ENCODE measurements around the gene THSD4.

The THSD4 gene

DNA sequence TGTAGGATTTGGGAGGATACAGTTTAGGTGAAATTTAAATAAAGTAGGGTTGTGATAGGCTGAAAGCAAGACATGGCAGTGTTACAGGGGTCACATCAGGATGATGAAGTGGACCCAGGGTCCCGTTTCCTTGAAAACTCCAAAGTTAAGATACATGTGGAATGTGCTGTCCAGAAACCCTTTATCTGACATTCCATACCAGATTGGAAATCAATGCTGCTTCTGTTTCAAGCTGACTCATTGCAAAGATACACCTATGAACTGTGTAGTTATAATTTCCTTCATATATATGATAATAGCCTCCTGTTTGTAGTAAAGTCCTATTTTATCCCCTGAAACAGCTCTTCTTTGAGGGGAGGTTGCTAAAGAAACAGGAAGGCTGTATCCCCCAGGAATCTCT lies 624.1 kb downstream of the THSD4 start:
- DNase-seq: no peak

DNA sequence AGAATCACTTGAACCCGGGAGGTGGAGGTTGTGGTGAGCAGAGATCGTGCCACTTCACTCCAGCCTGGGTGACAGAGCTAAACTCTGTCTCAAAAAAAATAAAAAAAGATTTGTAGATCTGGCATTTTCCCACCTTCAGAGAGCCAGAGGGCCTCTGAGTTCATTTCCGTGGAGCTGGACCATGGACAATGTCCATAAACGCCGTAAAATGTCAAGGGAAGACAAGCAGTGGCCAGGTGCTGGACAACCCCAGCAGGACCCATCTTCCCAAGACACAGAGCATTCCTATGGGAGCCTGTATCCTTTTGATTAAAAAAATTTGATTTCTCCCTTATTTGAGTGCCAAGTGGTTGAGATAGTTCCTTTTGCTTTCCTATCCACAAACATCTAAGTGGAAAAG lies 627.7 kb downstream of the THSD4 start:
- no peak for DNase-seq

DNA sequence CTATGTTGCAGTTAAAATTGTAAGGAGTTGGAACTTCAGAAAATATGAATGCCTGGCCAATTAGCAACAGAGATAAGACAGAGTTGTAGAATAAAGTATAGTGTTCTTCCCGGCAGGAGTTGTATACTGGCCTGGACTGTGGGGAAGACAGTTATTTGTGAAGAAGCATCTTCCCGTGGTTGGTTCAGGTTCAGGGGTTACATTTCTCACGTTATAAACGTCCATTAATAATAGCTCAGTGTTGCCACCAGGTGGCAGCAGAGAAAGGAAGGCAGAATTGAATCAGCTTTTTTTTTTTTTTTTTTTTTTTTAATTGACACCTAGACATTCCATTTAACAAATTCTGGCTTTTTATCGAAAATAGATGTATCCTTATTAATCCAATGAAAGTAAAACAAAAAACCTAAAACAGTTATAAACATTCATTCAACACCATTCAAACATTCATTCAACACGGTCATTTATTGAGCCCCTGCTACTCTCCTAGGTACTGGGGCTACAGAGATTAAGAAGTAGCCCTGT lies 628.7 kb downstream of the THSD4 start:
- DNase-seq: peak; percentile 33 to 71

DNA sequence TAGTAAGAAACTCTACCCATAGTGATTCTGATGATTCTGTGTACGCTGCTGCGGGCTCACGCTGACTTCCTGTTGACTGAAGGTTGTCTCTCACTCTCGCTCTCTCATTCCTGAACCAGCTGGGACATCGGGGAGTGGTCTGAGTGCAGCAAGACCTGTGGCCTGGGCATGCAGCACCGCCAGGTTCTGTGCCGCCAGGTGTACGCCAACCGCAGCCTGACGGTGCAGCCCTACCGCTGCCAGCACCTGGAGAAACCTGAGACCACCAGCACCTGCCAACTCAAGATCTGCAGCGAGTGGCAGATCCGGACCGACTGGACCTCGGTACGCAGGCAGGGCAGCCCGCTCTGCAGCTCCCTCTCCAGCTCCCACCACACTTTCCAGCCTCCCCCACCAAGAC lies 631.4 kb downstream of the THSD4 start:
- no peak for DNase-seq

DNA sequence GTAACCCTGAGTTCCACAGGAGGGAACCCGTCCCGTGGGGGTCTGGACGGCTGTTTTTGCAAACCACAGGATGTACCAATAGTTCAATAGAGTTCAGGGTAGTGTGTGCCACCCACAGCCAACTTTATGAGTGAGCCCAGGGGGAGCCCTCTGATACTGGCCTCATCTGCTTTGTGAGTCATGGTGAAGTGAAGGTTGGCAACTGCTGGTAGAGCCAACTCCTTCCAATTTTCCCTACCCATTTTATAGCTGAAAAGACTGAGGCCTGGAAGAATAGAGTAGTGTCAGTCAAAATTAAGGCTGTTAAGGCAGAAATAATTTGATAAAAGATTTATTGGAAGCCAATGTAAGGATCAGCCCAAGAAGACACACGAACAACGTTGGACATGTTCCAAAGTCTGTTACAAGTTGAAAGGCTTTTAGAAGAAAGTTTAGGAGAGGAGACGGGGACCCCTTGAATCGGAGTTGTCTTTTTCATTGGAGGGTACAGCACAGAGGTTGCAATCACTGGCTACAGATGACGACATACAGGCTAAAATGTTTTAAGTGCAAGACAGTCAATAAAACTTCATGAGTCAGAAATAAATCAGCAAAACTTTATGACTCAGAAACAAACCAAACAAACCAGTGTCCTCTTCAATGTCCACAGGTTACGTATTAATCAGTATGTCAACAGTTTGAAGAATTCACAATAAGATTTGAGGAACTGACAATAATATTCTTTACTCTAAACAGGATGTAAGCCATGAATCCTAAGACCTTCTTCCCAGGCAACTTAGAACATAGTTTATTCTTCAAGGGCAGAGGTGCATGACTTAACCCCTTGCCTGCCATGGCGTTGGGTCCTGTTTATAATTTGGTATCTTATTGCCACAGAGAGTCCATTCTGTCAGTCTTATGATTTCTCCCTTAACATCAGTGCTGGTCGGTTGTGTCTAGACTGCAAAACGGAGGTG lies 632.1 kb downstream of the THSD4 start:
- DNase-seq: no peak

DNA sequence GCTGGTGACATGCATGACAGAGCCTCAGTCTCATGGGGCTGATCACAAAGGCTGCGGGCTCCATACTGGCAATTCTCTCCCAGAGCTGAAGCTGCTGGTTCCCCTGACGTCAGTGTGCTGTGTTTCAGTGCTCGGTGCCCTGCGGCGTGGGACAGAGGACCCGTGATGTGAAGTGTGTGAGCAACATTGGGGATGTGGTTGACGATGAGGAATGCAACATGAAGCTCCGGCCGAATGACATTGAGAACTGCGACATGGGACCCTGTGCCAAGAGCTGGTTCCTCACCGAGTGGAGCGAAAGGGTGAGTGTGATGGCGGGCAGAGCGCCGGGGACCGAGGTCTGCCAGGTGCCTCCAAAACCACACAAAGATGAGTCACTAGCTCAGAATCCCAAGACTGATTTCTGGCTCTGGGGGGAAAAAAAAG lies 633.0 kb downstream of the THSD4 start:
- no peak for DNase-seq

DNA sequence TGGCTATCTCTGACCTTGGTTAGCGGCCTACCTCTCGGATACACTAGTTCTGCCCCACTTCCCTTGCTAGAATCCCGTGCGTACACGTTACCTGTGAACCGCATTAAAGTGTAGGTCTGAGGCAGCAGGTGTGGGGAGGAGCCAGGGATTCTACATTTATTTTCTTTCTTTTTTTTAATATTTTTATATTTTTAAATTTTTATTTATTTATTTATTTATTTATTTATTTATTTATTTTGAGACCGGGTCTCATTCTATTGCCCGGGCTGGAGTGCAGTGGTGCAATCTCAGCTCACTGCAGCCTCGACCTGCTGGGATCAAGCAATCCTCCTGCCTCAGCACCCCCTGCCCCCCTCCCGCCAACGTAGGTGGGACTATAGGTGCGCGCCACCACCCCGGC lies 634.2 kb downstream of the THSD4 start:
- DNase-seq: no peak

DNA sequence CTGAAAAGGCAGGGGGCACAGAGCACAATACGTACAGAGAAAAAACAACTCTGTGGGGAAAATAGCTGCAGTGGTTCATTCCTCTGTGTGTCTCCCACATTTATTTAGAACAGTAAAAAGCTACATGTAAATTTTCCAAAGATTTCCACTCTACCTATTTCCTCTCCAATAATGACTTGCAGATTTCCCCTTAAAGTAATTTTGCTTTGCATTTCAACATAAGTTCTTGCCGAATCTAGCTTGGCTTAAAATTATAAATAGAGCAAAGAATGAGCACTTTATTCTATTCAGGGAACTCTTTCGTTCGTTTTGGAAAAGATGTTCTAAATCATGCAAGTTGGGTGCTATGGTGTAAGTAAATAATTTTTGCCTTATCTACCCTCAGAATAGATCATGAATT lies 636.9 kb downstream of the THSD4 start:
- DNase-seq: no peak

DNA sequence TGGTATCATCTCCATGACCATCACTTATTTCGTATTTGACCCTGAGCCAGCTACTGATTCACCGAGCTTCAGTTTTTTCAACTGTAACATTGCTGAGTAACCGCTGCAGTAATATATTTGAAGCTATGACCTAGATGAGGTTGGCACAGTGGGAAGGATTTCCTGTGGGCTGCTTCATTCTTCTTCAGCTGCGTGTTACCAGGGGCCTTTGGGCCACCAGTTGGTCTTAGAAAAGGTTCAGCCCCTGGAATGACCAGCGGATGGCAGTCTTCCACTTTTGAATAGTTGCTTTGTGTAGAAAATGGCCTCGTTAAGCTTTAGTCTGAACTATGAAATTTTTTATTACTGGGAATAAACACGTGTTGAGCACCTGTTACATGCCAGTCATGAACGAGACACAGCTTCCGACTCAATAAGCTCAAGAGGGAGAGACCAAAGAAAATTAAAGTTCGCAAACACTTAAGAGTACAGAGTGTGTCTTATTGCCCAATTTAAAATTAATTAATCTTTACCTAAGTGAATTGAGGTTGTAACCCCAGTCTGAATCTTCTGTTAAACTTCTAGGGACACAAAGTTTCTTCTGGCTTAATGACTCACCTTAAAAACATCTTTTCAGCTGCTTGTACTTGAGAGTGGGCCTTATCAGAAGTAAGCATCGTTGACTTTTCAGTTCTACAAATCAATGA lies 637.5 kb downstream of the THSD4 start:
- peak in 1 of 2 donors; percentile 41 for DNase-seq

DNA sequence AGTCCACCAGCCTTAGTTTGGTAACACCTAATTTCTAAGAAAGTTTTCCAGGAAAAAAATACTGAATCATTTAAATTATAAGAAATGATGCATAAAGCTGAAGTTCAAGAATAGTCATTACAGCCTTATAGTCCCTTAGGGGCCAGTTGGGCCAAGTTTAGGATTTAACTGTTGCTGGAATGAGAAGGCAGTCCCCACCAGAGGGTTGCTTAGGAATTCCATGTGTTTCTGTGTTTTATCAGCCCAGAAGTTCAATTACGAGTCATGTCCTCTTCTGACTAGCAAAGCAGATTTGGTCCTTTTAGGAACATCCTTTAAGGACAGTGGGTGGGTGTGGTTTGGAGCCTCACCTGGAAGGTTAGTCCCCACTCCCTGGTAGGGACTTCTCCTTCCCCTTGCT lies 638.1 kb downstream of the THSD4 start:
- no peak for DNase-seq

DNA sequence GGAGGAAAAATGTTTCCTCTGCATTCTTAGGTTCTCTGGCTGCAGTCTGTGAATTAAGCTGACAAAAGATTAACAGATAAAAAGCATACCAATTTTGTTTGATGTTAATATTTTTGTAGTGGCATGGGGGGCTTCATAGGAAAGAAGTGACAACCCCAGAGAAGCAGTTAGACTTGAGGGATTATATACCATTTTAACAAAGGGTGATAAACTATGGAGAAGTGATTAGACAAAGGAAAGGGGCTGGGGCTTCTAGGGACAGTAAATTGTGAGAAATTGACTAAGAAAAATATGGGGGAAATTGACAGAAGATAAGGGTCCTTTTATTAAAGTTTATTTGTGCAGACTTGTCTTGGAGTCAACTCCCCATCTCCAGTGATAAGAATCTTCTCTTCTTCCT lies 639.4 kb downstream of the THSD4 start:
- no peak for DNase-seq

DNA sequence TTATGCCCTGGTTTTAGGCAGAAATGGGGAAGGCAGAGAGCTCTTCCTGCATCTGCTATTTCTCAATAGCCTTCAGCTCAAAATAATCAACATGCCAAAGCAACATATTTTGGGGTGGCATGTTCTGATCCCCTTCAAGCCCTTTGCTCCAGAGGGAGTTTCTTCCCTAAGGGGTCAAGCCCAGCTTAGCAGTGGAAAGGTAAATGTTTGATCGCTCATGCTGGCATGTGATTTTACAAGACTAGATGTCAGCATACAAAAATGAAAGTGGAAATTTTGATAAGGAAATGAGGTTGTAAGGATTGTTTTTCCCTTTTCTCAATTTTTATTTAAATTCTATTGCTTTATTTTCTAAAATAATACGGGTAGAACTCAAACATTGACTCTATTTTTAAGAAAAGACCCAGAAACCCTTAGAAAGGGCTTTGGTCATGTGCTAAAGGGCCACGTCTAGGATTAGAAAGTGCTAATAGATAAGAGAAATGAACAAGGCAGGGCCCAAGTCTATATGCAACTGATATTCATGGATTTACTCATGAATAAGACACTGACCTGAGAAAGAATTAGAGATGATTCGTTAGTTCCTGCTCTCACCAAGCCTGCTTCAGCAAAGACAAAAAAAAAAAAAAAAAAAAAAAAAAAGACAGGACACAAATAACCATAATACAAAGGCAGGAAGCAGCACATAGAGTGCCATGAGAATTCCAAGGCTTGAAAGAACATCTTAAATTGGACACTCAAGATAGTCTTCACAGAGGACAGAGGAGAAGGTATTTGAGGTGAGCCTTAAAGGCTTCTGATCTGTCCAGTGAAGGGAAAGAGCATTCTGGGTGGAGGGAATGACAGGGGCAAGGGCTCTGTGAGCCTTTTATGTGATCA lies 640.1 kb downstream of the THSD4 start:
- no peak for DNase-seq

DNA sequence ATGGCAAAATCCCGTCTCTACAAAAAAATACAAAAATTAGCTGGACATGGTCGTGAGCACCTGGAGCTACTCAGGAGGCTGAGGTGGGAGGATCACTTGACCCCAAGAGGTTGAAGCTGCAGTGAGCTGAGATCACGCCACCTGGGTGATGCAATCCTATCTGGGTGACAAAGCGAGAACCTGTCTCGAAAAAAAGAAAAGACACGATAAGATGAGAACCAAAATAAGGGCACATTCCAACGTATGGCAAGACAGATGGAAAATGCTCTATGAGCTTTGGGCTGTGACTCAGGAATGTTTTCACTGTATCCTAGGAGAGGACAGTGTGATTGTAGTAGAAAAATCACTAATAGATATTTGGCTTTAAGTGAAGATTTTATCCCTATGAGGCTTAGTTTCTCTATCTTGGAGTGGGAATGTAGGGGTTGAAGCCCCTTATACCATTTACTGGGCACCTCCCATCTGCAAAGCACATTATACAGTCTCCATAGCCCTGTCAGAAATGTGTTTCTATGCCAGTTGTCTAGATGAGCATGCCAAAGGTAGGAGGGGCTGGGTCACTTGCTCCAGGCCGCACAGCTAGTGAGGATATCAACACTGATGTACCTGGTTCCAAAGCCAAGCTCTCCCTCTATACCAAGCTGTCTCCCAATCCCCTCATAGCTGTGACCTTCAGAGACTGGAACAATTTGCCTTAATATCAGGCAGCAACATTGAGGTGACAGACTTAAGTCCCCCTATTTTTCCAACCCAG lies 641.5 kb downstream of the THSD4 start:
- no peak for DNase-seq

DNA sequence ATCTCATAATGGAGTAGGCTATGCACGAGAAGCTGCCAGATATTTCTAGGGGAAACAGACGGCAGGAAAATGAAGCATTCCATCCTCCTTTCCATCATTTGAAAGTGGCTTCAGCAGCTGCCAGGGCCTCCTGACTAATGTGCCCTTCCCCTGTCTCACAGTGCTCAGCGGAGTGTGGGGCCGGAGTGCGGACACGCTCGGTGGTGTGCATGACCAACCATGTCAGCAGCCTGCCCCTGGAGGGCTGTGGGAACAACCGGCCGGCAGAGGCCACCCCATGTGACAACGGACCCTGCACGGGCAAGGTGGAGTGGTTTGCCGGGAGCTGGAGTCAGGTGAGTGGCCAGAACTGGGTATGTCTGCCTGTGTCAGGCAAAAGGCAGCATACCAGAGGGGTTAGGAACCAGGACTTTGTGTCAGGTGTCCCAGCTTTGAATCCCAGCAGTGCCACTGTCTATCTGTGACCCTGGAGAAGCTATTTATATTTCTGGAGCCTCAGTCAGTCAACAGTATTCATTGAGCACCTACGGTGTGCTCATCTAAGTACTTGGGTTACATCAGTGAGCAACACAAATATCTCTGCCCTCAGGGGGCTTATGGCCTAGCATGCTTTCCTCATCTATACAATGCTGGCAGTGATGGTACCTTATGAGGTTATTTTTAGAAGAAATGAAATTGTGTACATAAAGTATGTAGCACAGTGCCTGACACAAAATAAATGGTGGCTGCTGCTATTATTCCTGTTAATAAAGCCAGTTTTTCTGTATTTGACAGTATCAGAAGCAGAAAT lies 642.7 kb downstream of the THSD4 start:
- no peak for DNase-seq

DNA sequence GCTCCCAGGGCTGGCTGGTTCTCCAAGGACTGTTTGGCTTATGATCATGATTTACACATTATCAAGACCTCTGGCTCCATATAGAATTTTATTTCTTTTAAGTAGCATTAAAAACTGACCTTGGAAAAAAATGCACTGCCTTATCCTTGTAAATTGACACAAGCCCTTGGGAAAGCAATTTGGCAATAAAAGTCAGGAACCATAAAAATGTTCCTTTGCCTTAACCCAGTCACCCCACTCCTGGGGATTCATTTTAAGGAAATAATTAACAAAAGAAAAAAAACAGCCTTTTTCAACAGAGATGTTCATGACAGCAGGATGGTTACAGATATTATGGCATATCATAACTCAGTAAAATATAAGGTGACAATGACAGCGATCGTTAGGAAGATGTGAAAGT lies 643.4 kb downstream of the THSD4 start:
- DNase-seq: no peak

DNA sequence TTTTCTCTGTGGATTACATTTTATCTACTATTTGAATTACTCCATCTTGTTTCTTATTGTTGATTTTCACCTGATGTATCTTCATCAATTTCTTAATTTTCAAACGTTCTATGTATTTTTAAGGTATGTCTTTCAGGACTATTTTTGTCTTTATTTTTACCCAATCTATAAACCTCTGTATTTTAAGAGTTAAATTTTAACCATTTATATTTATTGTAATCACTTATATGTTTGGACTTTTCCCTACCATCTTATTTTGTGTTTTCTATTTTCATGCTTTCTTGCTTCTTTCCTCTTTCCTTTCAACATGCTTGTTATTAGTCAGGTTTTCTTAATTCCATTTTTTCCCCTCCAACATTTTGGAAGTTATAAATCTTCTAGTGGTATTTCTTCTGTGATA lies 645.6 kb downstream of the THSD4 start:
- DNase-seq: no peak

DNA sequence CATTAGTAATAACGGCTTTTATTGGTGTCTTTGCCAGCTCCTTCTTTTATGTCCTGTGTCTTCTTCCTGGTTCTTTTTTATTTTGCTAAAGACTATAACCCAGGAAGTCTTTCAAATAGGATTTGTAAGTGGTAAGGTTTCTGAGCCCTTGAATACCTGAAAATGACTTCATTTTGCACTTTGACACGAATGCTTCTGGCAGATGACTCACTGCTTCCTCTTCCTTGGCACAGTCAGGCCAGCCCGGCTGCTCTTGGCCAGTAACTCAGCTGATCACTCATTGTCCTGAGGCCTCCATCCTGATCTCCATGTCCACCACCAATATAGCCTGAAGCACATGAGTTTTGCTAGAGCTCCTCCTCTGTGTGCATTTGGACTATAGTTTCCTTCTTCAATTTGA lies 646.4 kb downstream of the THSD4 start:
- peak; percentile 22 to 27 for DNase-seq

DNA sequence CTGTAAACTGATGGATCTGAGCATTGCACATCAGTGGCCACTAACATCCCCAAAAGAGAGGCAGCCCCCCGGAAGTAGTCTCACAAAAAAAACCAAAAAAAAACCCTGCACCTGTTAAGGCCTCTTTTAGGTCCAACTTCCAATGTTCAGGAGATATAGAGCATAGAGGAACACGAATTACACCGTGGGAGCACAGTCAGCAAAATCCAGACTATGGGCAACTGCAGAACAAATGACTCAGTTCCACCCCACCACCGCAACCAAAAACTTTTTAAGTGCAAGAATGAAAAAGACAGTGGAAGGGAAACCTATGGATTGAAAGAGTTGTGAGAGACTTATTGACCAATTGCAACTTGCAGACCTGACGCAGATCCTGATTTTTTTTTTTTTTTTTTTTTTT lies 652.9 kb downstream of the THSD4 start:
- DNase-seq: no peak

DNA sequence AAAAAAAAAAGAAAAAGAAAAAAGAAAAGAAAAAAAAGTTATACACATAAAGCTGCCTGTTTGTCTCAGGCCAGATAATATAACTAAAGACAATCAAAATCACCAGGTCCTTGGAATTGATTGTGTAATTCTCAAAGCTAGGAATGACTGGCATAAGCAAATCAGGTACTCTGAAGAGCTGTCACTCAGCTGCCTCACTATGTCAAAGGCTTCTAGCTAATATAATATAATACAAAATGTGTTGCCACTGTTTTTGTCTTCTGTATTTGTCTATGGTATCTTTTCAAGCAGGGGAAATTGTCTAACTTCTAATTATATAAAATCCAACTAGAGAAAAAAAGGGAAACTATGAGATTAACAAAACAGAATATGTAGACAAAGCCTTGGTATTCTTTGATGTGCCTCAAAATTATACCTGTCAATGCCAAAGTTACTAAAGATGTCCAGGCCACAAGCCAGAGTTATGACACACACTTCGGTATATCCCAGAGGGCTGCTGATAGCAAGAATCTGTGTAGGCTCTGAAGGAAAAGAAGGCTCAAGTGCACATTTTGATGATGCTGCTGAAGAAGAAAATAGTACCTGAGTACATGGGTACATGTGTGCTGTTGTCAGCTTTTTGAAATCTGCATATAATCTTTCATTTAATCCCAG lies 658.1 kb downstream of the THSD4 start:
- DNase-seq: no peak

DNA sequence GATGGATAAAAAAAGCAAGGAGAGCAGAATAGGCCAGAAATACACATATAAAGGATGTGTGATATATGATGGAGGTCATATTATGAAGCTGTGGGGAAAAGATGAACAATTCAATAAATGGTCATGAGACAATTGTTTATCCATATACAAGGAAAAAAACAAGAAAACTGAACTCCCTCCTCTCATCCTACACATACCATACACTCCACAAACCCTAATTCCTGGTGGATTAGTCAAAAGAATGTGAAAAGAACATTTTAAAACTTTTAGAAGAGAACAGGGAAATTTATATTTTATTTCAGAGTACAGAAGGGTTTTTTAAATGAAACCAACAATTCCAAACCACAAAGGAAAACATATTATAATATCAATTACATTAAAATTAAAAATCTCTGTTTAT lies 660.6 kb downstream of the THSD4 start:
- DNase-seq: no peak

DNA sequence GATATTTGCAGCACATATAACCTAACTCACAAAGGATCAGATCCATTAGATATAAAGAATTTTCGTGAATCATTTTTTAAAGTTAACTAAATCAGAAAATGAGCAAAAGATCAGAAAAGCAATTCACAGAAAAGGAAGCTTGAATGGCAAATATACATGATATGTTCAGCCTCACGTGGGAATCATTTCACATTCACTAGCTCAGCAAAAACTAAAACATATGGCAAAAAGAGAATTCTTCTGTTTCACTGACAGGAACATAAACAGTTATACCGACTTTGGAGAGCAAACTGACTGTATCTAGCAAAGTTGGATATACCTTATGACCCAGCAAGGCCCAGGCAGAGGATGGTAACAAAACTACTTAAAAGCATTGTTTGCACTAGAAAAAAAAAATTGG lies 661.0 kb downstream of the THSD4 start:
- DNase-seq: no peak
